ENCODE data around the gene ZBTB46.

- TF ChIP-seq CTCF (conservative IDR thresholded peaks at IDR 0.05) = no peak
- no peak for TF ChIP-seq EZH2 (IDR thresholded peaks at IDR 0.05; ENCODE audit: low read depth)
These were observed 134.3 kb downstream of the ZBTB46 start, which contains the start of gene TNFRSF6B for GRCh38 chr20:63696628-63697356.
